ENCODE measurements around the gene PTH2R. TPM values are rescaled to one million over a fixed set of nuclear protein-coding genes. Genes with fewer than 3 reads are reported as not detected.

The PTH2R gene
- total RNA-seq (2021; ENCODE audit: unreplicated experiment), result 0.10 TPM
- polyA plus RNA-seq (2012; ENCODE audit: insufficient read length), result not detected
- percentile 28 among the genes with signal in this experiment for Bru-seq, nascent RNA
- percentile 20 among the genes with signal in this experiment for BruChase-seq, experiment 1, labeled RNA remaining after a 2-hour chase
- percentile 13 among the genes with signal in this experiment for BruChase-seq, experiment 2, labeled RNA remaining after a 6-hour chase
- long read RNA-seq, result 0 reads

GRCh38 chr2:208406474-208407451, at the start of gene PTH2R:
Gene PTH2R (plus strand): TSS chr2:208406792. CDS start chr2:208407044, 252 bp downstream.
- no peak for DNase-seq (ENCODE audit: low read depth, low spot score)
- Histone ChIP-seq H3K4me1 (ENCODE audit: control insufficient read depth, insufficient read depth, low read length) (no peaks in the 10 kb centered on the region), H3K4me3 (ENCODE audit: low read depth in 2 of 2, low read length in 2 of 2) (peak within 1 kb of the TSS; percentile 26 to 34), H3K36me3 (ENCODE audit: control insufficient read depth, insufficient read depth, low read length) (no peaks in the 10 kb centered on the region), H3K27me3 (ENCODE audit: control insufficient read depth, insufficient read depth, low read length) (peaks cover 52% of the 10 kb centered on the region), H3K27ac (ENCODE audit: low read length) (no peak within 1 kb of the TSS), H3K9me3 (ENCODE audit: control insufficient read depth, insufficient read depth, low read depth, low read length) (no peaks in the 10 kb centered on the region)
- ChIA-PET POLR2A (no interaction called here), CTCF (interaction anchor here (0.6 to 1.3 kb wide), 6 partner anchors 11 to 1017 kb away, joined by 3 to 7 read pairs (median 4); partner anchors contain the start of gene MAP2)
- in situ Hi-C loops (cut with HindIII; ENCODE audit: low pct_unique_long_range_greater_than_20kb, low sequenced_read_pairs) (no loop called here), intact Hi-C loops (cut with micrococcal nuclease; ENCODE audit: unreplicated experiment) (loop anchor here (2.0 to 10.0 kb wide), 3 partner anchors 801 to 1158 kb away; no protein-coding TSS in a partner anchor)
- ATAC-seq, result peak; percentile 68
- no TSS peak for BruUV-seq (replicated peaks)
- no peak for TF ChIP-seq POLR2AphosphoS5 (IDR thresholded peaks at IDR 0.05; ENCODE audit: low read depth, low read length)
- TF ChIP-seq REST (IDR thresholded peaks at IDR 0.05; ENCODE audit: insufficient read depth in 1 of 2, low read depth in 2 of 2, low read length in 1 of 2), result no peak
- 0 out of 2 replicates have a peak, but pooled peaks have one; percentile 9 for TF ChIP-seq CTCF (IDR thresholded peaks at IDR 0.05)
- no peak for TF ChIP-seq SIN3A (IDR thresholded peaks at IDR 0.05; ENCODE audit: borderline replicate concordance, insufficient read depth, low read depth, low read length)

- CTCF ChIA-PET, result interaction anchor here (0.6 kb wide), 1 partner anchor 1742 kb away, joined by 3 read pairs; no protein-coding TSS in a partner anchor
- no peaks in the 10 kb centered on the region for H3K4me1 ChIP-seq (ENCODE audit: control insufficient read depth, insufficient read depth, low read length)
- peaks cover 33% of the 10 kb centered on the region for H3K36me3 ChIP-seq (ENCODE audit: control insufficient read depth, insufficient read depth, low read length)
- ATAC-seq (no peak), DNase-seq (ENCODE audit: low read depth, low spot score) (no peak)
- in situ Hi-C loops (cut with HindIII; ENCODE audit: low pct_unique_long_range_greater_than_20kb, low sequenced_read_pairs) (no loop called here), intact Hi-C loops (cut with micrococcal nuclease; ENCODE audit: unreplicated experiment) (no loop called here)
- no TSS peak for BruUV-seq (replicated peaks)
- no peak overlapping the region for H3K4me3 ChIP-seq (ENCODE audit: low read depth in 2 of 2, low read length in 2 of 2)
- TF ChIP-seq CTCF (IDR thresholded peaks at IDR 0.05) (no peak), SIN3A (IDR thresholded peaks at IDR 0.05; ENCODE audit: borderline replicate concordance, insufficient read depth, low read depth, low read length) (no peak), TCF7L2 (IDR thresholded peaks at IDR 0.05; ENCODE audit: low read depth, low read length) (no peak), POLR2AphosphoS5 (IDR thresholded peaks at IDR 0.05; ENCODE audit: low read depth, low read length) (no peak)
- no peaks in the 10 kb centered on the region for H3K27me3 ChIP-seq (ENCODE audit: control insufficient read depth, insufficient read depth, low read length)
- no peaks in the 10 kb centered on the region for H3K9me3 ChIP-seq (ENCODE audit: control insufficient read depth, insufficient read depth, low read depth, low read length)
- no peak overlapping the region for H3K27ac ChIP-seq (ENCODE audit: low read length)
- POLR2A ChIA-PET, result no interaction called here
Measured at GRCh38 chr2:208356846-208357574, 49.6 kb upstream of the PTH2R start.

Measured in Panc1 (cell line).